OCI-LY7 (cell line): ENCODE measurements around the gene PEX1. TPM values are rescaled to one million over a fixed set of nuclear protein-coding genes. Genes with fewer than 3 reads are reported as not detected.

Experiments used
- BruUV-seq: library from RNA; stranded (reverse); fragments of 400-500 nt; replicated peaks from 2 replicates; lab custom pipeline; 2021; lab: Mats Ljungman, UMichigan
- CTCF ChIA-PET: fragments of 300-600 bp; sonication (Branson Sonifier 250); formaldehyde crosslinking; loops from one replicate; lab custom pipeline; 2022; ENCODE audit warnings: antibody characterized with exemption; ENCODE audit not compliant: unreplicated experiment; lab: Charles Lee
- POLR2A ChIA-PET: fragments of 300-600 bp; sonication (Branson Sonifier 250); formaldehyde crosslinking; loops from one replicate; lab custom pipeline; 2022; ENCODE audit warnings: antibody characterized with exemption; lab: Charles Lee
- DNase-seq: peaks from one replicate; pipeline ENCODE4 v3.0.0-alpha.2; 2015; ENCODE audit warnings: low spot score
- H2AFZ ChIP-seq: fragments of 200-600 bp; sonication (generic), shearing (Covaris generic); 2 replicates; pipeline ENCODE4 v1.6.1; 2014; ENCODE audit warnings: mild to moderate bottlenecking, antibody characterized with exemption, low read length, moderate library complexity
- H3K27ac ChIP-seq: fragments of 200-600 bp; sonication (generic); 2 replicates; pipeline ENCODE4 v1.5.1; 2014; ENCODE audit warnings: mixed run types, low read depth, mild to moderate bottlenecking, moderate library complexity, low read length, inconsistent platforms; ENCODE audit not compliant: poor library complexity, severe bottlenecking
- H3K36me3 ChIP-seq: fragments of 200-600 bp; sonication (generic); 2 replicates; pipeline ENCODE4 v1.6.1; 2014; ENCODE audit warnings: mild to moderate bottlenecking, antibody characterized with exemption, low read length, moderate library complexity, mixed read lengths; ENCODE audit not compliant: insufficient read depth
- H3K4me1 ChIP-seq: fragments of 200-600 bp; sonication (generic); 2 replicates; pipeline ENCODE4 v1.5.1; 2014; ENCODE audit warnings: mild to moderate bottlenecking, low read length; ENCODE audit not compliant: insufficient read depth, poor library complexity, severe bottlenecking
- H3K4me2 ChIP-seq: fragments of 200-600 bp; sonication (generic); 2 replicates; pipeline ENCODE4 v1.6.1; 2014; ENCODE audit warnings: mild to moderate bottlenecking, low read length
- H3K4me3 ChIP-seq: fragments of 200-600 bp; sonication (generic); 2 replicates; pipeline ENCODE4 v1.5.1; 2014; ENCODE audit warnings: mild to moderate bottlenecking, low read depth, low read length; ENCODE audit not compliant: poor library complexity, severe bottlenecking
- H3K79me2 ChIP-seq: fragments of 200-600 bp; sonication (generic); 2 replicates; pipeline ENCODE4 v1.6.1; 2016; ENCODE audit warnings: low read depth, mild to moderate bottlenecking, low read length, moderate library complexity, mixed read lengths; ENCODE audit not compliant: insufficient read depth
- H3K9me2 ChIP-seq: fragments of 200-600 bp; sonication (generic); 2 replicates; pipeline ENCODE4 v1.6.1; 2016; ENCODE audit warnings: mild to moderate bottlenecking, low read length, mixed read lengths; ENCODE audit not compliant: insufficient read depth
- H3K9me3 ChIP-seq: fragments of 200-600 bp; sonication (generic); 2 replicates; pipeline ENCODE4 v1.6.1; 2014; ENCODE audit warnings: mild to moderate bottlenecking, mixed run types, low read length, mixed read lengths
- H4K20me1 ChIP-seq: fragments of 200-600 bp; sonication (generic); 2 replicates; pipeline ENCODE4 v1.6.1; 2014; ENCODE audit warnings: mild to moderate bottlenecking, antibody characterized with exemption, low read length, moderate library complexity, mixed read lengths; ENCODE audit not compliant: insufficient read depth
- CTCF ChIP-seq: fragments of 200-600 bp; sonication (generic); conservative IDR thresholded peaks from 2 replicates; pipeline ENCODE4 v1.5.1; 2014; ENCODE audit warnings: mild to moderate bottlenecking, antibody characterized with exemption, low read length, moderate library complexity, mixed read lengths
- EZH2phosphoT487 ChIP-seq: fragments of 200-600 bp; sonication (generic); IDR thresholded peaks from 2 replicates; pipeline ENCODE4 v1.6.1; 2018; ENCODE audit warnings: low read depth, borderline replicate concordance, mild to moderate bottlenecking, mixed run types, antibody characterized with exemption, low read length, moderate library complexity, mixed read lengths
- intact Hi-C: fragments of 100-400 bp; cut with micrococcal nuclease; formaldehyde crosslinking; loops from one replicate; pipeline ENCODE4 v1.10.0; 2022; ENCODE audit not compliant: unreplicated experiment
- total RNA-seq, 2 experiments: library from RNA; depleted of rRNA in 1 of 2; stranded (reverse); fragments of >200 nt in 1 of 2; shearing (Covaris generic) in 1 of 2; gene quantifications; 2 replicates each; pipeline ENCODE4 v1.2.3, GENCODE V29; 2014 to 2022

PEX1 gene
- total RNA-seq, 2 experiments from 2014 or later, result 28.7 to 36.0 TPM

GRCh38 chr7:92498557-92498956, 29.8 kb downstream of the PEX1 start:
- H3K4me2 ChIP-seq, result no peak overlapping the region
- TF ChIP-seq EZH2phosphoT487 (no peak), CTCF (no peak)
- H2AFZ ChIP-seq, result no peak overlapping the region
- intact Hi-C loops, result no loop called here
- ChIA-PET CTCF (no interaction called here), POLR2A (no interaction called here)
- no peak overlapping the region for H3K4me3 ChIP-seq
- H3K9me3 ChIP-seq, result no peaks in the 10 kb centered on the region
- no peak overlapping the region for H3K27ac ChIP-seq
- no peak for DNase-seq
- H3K36me3 ChIP-seq, result peaks cover 80% of the 10 kb centered on the region
- H3K9me2 ChIP-seq, result no peaks in the 10 kb centered on the region
- no TSS peak for BruUV-seq
- H4K20me1 ChIP-seq, result 0 out of 2 replicates have a peak, but pooled peaks cover 3% of the 10 kb centered on the region
- no peaks in the 10 kb centered on the region for H3K4me1 ChIP-seq
- no peaks in the 10 kb centered on the region for H3K79me2 ChIP-seq

- DNase-seq, result no peak
- H3K4me1 ChIP-seq, result no peaks in the 10 kb centered on the region
- H3K79me2 ChIP-seq, result no peaks in the 10 kb centered on the region
- TF ChIP-seq EZH2phosphoT487 (no peak), CTCF (no peak)
- ChIA-PET POLR2A (no interaction called here), CTCF (no interaction called here)
- peaks cover 81% of the 10 kb centered on the region for H3K36me3 ChIP-seq
- H2AFZ ChIP-seq, result no peak overlapping the region
- H3K27ac ChIP-seq, result no peak overlapping the region
- H4K20me1 ChIP-seq, result 0 out of 2 replicates have a peak, but pooled peaks cover 3% of the 10 kb centered on the region
- intact Hi-C loops, result no loop called here
- no TSS peak for BruUV-seq
- H3K4me3 ChIP-seq, result no peak overlapping the region
- H3K9me3 ChIP-seq, result no peaks in the 10 kb centered on the region
- H3K4me2 ChIP-seq, result no peak overlapping the region
- no peaks in the 10 kb centered on the region for H3K9me2 ChIP-seq
Measured at GRCh38 chr7:92496876-92497275, 31.4 kb downstream of the PEX1 start.

GRCh38 chr7:92489634-92490033, 38.7 kb downstream of the PEX1 start:
- H3K9me2 ChIP-seq, result no peaks in the 10 kb centered on the region
- no peak for DNase-seq
- no peaks in the 10 kb centered on the region for H3K79me2 ChIP-seq
- intact Hi-C loops, result no loop called here
- ChIA-PET CTCF (no interaction called here), POLR2A (interaction anchor here (0.7 to 1.0 kb wide), 3 partner anchors 39 to 671 kb away, joined by 3 to 5 read pairs (median 3); partner anchors contain the start of genes PEX1 and RBM48)
- H3K9me3 ChIP-seq, result no peaks in the 10 kb centered on the region
- TF ChIP-seq CTCF (no peak), EZH2phosphoT487 (no peak)
- no TSS peak for BruUV-seq
- peaks cover 93% of the 10 kb centered on the region for H3K36me3 ChIP-seq
- no peak overlapping the region for H3K27ac ChIP-seq
- no peak overlapping the region for H3K4me2 ChIP-seq
- no peaks in the 10 kb centered on the region for H4K20me1 ChIP-seq
- no peaks in the 10 kb centered on the region for H3K4me1 ChIP-seq
- no peak overlapping the region for H3K4me3 ChIP-seq
- H2AFZ ChIP-seq, result no peak overlapping the region
